SU-DHL-6 (cell line): ENCODE results near the gene ST6GAL1.

ENCODE experiments used
- CTCF ChIP-seq: fragments of 200-600 bp; sonication (generic); IDR thresholded peaks from one replicate; pipeline ENCODE4 v1.5.1; 2017; ENCODE audit warnings: antibody characterized with exemption, mild to moderate bottlenecking, low read length, moderate library complexity; ENCODE audit not compliant: insufficient read depth, poor library complexity, severe bottlenecking
- EZH2phosphoT487 ChIP-seq: fragments of 200-600 bp; sonication (generic), shearing (Covaris generic); conservative IDR thresholded peaks from 2 replicates; pipeline ENCODE4 v1.6.1; 2018; ENCODE audit warnings: mild to moderate bottlenecking, antibody characterized with exemption, low read length, moderate library complexity, mixed read lengths

GRCh38 chr3:187020376-187020775 lies 90.0 kb downstream of the ST6GAL1 start:
- TF ChIP-seq CTCF (no peak), EZH2phosphoT487 (no peak)
